Measurements from ENCODE around the gene COL6A1. TPM values are rescaled to one million over a fixed set of nuclear protein-coding genes. Genes with fewer than 3 reads are reported as not detected.
"Not testable (repeated sequence)": the region's sequence is repeated elsewhere in the genome, so short reads cannot be mapped to it uniquely, and the experiment has no call there.

Gene COL6A1
- total and polyA plus RNA-seq, 2 donors: 678 to 1,050 TPM

- H3K27ac ChIP-seq (ENCODE audit: low read depth): no peak overlapping the region
- peaks cover 4% of the 10 kb centered on the region for H3K36me3 ChIP-seq (ENCODE audit: insufficient read depth)
Observed at GRCh38 chr21:46001821-46002681, 20.5 kb downstream of the COL6A1 start.

GRCh38 chr21:46002841-46003574 is 21.4 kb downstream of the COL6A1 start:
- peaks cover 2% of the 10 kb centered on the region for H3K36me3 ChIP-seq (ENCODE audit: insufficient read depth)

More at GRCh38 chr21:46001821-46002681, 20.5 kb downstream of the COL6A1 start:
- 90% methylated on average over 51 of the region's 51 CpGs for WGBS
- no peaks in the 10 kb centered on the region for H3K4me1 ChIP-seq (ENCODE audit: insufficient read depth)
- H3K4me3 ChIP-seq (ENCODE audit: low read depth, low read length): no peak overlapping the region
- DNase-seq (ENCODE audit: extremely low spot score): no peak

GRCh38 chr21:46003575-46004007 is 22.0 kb downstream of the COL6A1 start:
- Histone ChIP-seq H3K4me3 (ENCODE audit: low read depth, low read length) (no peak overlapping the region), H3K4me1 (ENCODE audit: insufficient read depth) (no peaks in the 10 kb centered on the region), H3K36me3 (ENCODE audit: insufficient read depth) (peaks cover 2% of the 10 kb centered on the region), H3K27ac (ENCODE audit: low read depth) (no peak overlapping the region)
- WGBS: 92% methylated on average over 42 of the region's 42 CpGs
- DNase-seq (ENCODE audit: extremely low spot score): no peak

More at GRCh38 chr21:46002841-46003574, 21.4 kb downstream of the COL6A1 start:
- Histone ChIP-seq H3K27ac (ENCODE audit: low read depth) (no peak overlapping the region), H3K4me3 (ENCODE audit: low read depth, low read length) (no peak overlapping the region), H3K4me1 (ENCODE audit: insufficient read depth) (no peaks in the 10 kb centered on the region)
- 90% methylated on average over 54 of the region's 54 CpGs for WGBS
- no peak for DNase-seq (ENCODE audit: extremely low spot score)

- DNase-seq (ENCODE audit: extremely low spot score): no peak
- 71% methylated on average over 24 of the region's 24 CpGs for WGBS
Observed at GRCh38 chr21:46004168-46004861, 22.7 kb downstream of the COL6A1 start.

GRCh38 chr21:46005081-46005480 is 23.5 kb downstream of the COL6A1 start:
- DNase-seq (ENCODE audit: extremely low spot score): no peak

More at GRCh38 chr21:46004168-46004861, 22.7 kb downstream of the COL6A1 start:
- H3K27ac ChIP-seq (ENCODE audit: low read depth): no peak overlapping the region
- H3K4me1 ChIP-seq (ENCODE audit: insufficient read depth): no peaks in the 10 kb centered on the region
- peaks cover 2% of the 10 kb centered on the region for H3K36me3 ChIP-seq (ENCODE audit: insufficient read depth)
- no peak overlapping the region for H3K4me3 ChIP-seq (ENCODE audit: low read depth, low read length)

GRCh38 chr21:46005481-46005881 is 23.9 kb downstream of the COL6A1 start:
- no peak overlapping the region for H3K4me3 ChIP-seq (ENCODE audit: low read depth, low read length)
- H3K27ac ChIP-seq (ENCODE audit: low read depth): no peak overlapping the region
- WGBS: 92% methylated on average over 20 of the region's 20 CpGs
- H3K4me1 ChIP-seq (ENCODE audit: insufficient read depth): no peaks in the 10 kb centered on the region
- DNase-seq (ENCODE audit: extremely low spot score): no peak
- H3K36me3 ChIP-seq (ENCODE audit: insufficient read depth): peaks cover 2% of the 10 kb centered on the region

More at GRCh38 chr21:46005081-46005480, 23.5 kb downstream of the COL6A1 start:
- peaks cover 2% of the 10 kb centered on the region for H3K36me3 ChIP-seq (ENCODE audit: insufficient read depth)
- H3K4me3 ChIP-seq (ENCODE audit: low read depth, low read length): no peak overlapping the region
- H3K27ac ChIP-seq (ENCODE audit: low read depth): no peak overlapping the region
- 72% methylated on average over 12 of the region's 12 CpGs for WGBS
- no peaks in the 10 kb centered on the region for H3K4me1 ChIP-seq (ENCODE audit: insufficient read depth)

- not testable (repeated sequence) for H3K36me3 ChIP-seq (ENCODE audit: insufficient read depth)
- WGBS: 91% methylated on average over 52 of the region's 64 CpGs
Observed at GRCh38 chr21:46005894-46006546, 24.4 kb downstream of the COL6A1 start.

GRCh38 chr21:46006547-46007491 is 25.2 kb downstream of the COL6A1 start:
- no peaks in the 10 kb centered on the region for H3K4me1 ChIP-seq (ENCODE audit: insufficient read depth)
- no peak for DNase-seq (ENCODE audit: extremely low spot score)
- no peak overlapping the region for H3K4me3 ChIP-seq (ENCODE audit: low read depth, low read length)
- no peak overlapping the region for H3K27ac ChIP-seq (ENCODE audit: low read depth)
- WGBS: 94% methylated on average over 40 of the region's 40 CpGs
- H3K36me3 ChIP-seq (ENCODE audit: insufficient read depth): peaks cover 2% of the 10 kb centered on the region

More at GRCh38 chr21:46005894-46006546, 24.4 kb downstream of the COL6A1 start:
- not testable (repeated sequence) for DNase-seq (ENCODE audit: extremely low spot score); H3K4me1 ChIP-seq (ENCODE audit: insufficient read depth); H3K4me3 ChIP-seq (ENCODE audit: low read depth, low read length); H3K27ac ChIP-seq (ENCODE audit: low read depth)

GRCh38 chr21:46007492-46007868 is 25.9 kb downstream of the COL6A1 start:
- 71% methylated on average over 4 of the region's 4 CpGs for WGBS
- Histone ChIP-seq H3K36me3 (ENCODE audit: insufficient read depth) (peaks cover 2% of the 10 kb centered on the region), H3K27ac (ENCODE audit: low read depth) (no peak overlapping the region), H3K4me1 (ENCODE audit: insufficient read depth) (no peaks in the 10 kb centered on the region), H3K4me3 (ENCODE audit: low read depth, low read length) (no peak overlapping the region)
- DNase-seq (ENCODE audit: extremely low spot score): no peak

GRCh38 chr21:46008893-46009621 is 27.5 kb downstream of the COL6A1 start:
- Histone ChIP-seq H3K4me3 (ENCODE audit: low read depth, low read length) (no peak overlapping the region), H3K36me3 (ENCODE audit: insufficient read depth) (peaks cover 2% of the 10 kb centered on the region), H3K27ac (ENCODE audit: low read depth) (no peak overlapping the region), H3K4me1 (ENCODE audit: insufficient read depth) (no peaks in the 10 kb centered on the region)
- 86% methylated on average over 16 of the region's 16 CpGs for WGBS
- DNase-seq (ENCODE audit: extremely low spot score): no peak

- WGBS: 89% methylated on average over 34 of the region's 34 CpGs
- Histone ChIP-seq H3K4me3 (ENCODE audit: low read depth, low read length) (no peak overlapping the region), H3K27ac (ENCODE audit: low read depth) (no peak overlapping the region), H3K4me1 (ENCODE audit: insufficient read depth) (no peaks in the 10 kb centered on the region), H3K36me3 (ENCODE audit: insufficient read depth) (no peaks in the 10 kb centered on the region)
- DNase-seq (ENCODE audit: extremely low spot score): no peak
Observed at GRCh38 chr21:46009951-46010705, 28.6 kb downstream of the COL6A1 start.

Measured in urinary bladder (tissue), 4 donors.